Endothelial cell of umbilical vein (primary cell): Measurements from ENCODE around the gene SPRR3. TPM values are rescaled to one million over a fixed set of nuclear protein-coding genes. Genes with fewer than 3 reads are reported as not detected.

Experiments used
- BruUV-seq: library from RNA; stranded (reverse); fragments of 400-500 nt; replicated peaks from 2 replicates; lab custom pipeline; 2021; lab: Mats Ljungman, UMichigan
- CTCF ChIA-PET: fragments of 300-600, 350-600 bp; sonication (Branson Sonifier 250); formaldehyde crosslinking; loops from one replicate; lab custom pipeline; 2021; ENCODE audit warnings: antibody characterized with exemption, inconsistent platforms; lab: Charles Lee
- POLR2A ChIA-PET: fragments of 300-600, 350-600 bp; sonication (Branson Sonifier 250); formaldehyde crosslinking; loops from one replicate; lab custom pipeline; 2021; ENCODE audit warnings: antibody characterized with exemption, inconsistent platforms; lab: Charles Lee
- DNase-seq: peaks from one replicate; pipeline ENCODE4 v3.0.0-alpha.2; 2011; ENCODE audit warnings: low read depth, low spot score
- FAIRE-seq: peaks from 2 replicates; lab custom pipeline; 2011; peaks lifted over from hg19 to GRCh38; lab: Jason Lieb, UNC
- H2AFZ ChIP-seq: 2 replicates; pipeline ENCODE4 v1.6.0; 2012; ENCODE audit warnings: low read depth, low read length, control low read depth, inconsistent platforms
- H3K27ac ChIP-seq: 2 replicates; pipeline ENCODE4 v1.5.1; 2011; ENCODE audit warnings: low read depth, mild to moderate bottlenecking, control low read depth, low read length, moderate library complexity; ENCODE audit not compliant: insufficient read depth
- H3K27me3 ChIP-seq, 2 experiments: 2 replicates each; pipeline versions ENCODE4 v1.6.0 to v1.6.1; 2011; ENCODE audit warnings: low read length in 2 of 2, mixed read lengths in 1 of 2; ENCODE audit not compliant: control insufficient read depth in 2 of 2, insufficient read depth in 2 of 2
- H3K36me3 ChIP-seq, 2 experiments: 2 replicates in 1 of 2; 3 replicates in 1 of 2; pipeline ENCODE4 v1.5.1; 2011; ENCODE audit warnings: low read length in 2 of 2, mild to moderate bottlenecking in 1 of 2, moderate library complexity in 1 of 2; ENCODE audit not compliant: control insufficient read depth in 2 of 2, insufficient read depth in 2 of 2; ENCODE audit errors: extremely low read depth in 1 of 2
- H3K4me1 ChIP-seq: 3 replicates; pipeline ENCODE4 v1.5.1; 2011; ENCODE audit warnings: mild to moderate bottlenecking, low read length; ENCODE audit not compliant: control insufficient read depth, insufficient read depth; ENCODE audit errors: extremely low read depth
- H3K4me2 ChIP-seq: 2 replicates; pipeline ENCODE4 v1.6.1; 2011; ENCODE audit warnings: low read length, control low read depth, mixed read lengths; ENCODE audit not compliant: insufficient read depth
- H3K4me3 ChIP-seq, 3 experiments: fragments of 200-600 bp in 1 of 3; sonication (generic), shearing (Covaris generic) in 1 of 3; replicated peaks in 1 of 3; 2 replicates each; pipeline ENCODE4 v1.5.1; 2011 to 2016; ENCODE audit warnings: control low read depth in 3 of 3, low read length in 3 of 3, mild to moderate bottlenecking in 2 of 3, inconsistent platforms in 1 of 3, low read depth in 1 of 3, moderate library complexity in 1 of 3; ENCODE audit not compliant: insufficient read depth in 1 of 3
- H3K79me2 ChIP-seq: 2 replicates; pipeline ENCODE4 v1.6.0; 2012; ENCODE audit warnings: low read length, inconsistent platforms; ENCODE audit not compliant: control insufficient read depth, insufficient read depth
- H3K9ac ChIP-seq: replicated peaks from 2 replicates; pipeline ENCODE3; 2011; ENCODE audit warnings: low read length, control low read depth; ENCODE audit not compliant: insufficient read depth; ENCODE audit errors: extremely low read depth
- H3K9me1 ChIP-seq: replicated peaks from 3 replicates; pipeline ENCODE4 v1.6.0; 2011; ENCODE audit warnings: mild to moderate bottlenecking, low read length; ENCODE audit not compliant: control insufficient read depth, insufficient read depth; ENCODE audit errors: extremely low read depth
- H3K9me3 ChIP-seq: replicated peaks from 2 replicates; pipeline ENCODE4 v1.5.1; 2012; ENCODE audit warnings: low read length, inconsistent platforms; ENCODE audit not compliant: control insufficient read depth, insufficient read depth
- H4K20me1 ChIP-seq: replicated peaks from 2 replicates; pipeline ENCODE3; 2011; ENCODE audit warnings: mild to moderate bottlenecking, low read length; ENCODE audit not compliant: control insufficient read depth, insufficient read depth; ENCODE audit errors: extremely low read depth
- CTCF ChIP-seq, 2 donors: IDR thresholded peaks; 1 replicate in 1 of 2; 2 replicates in 1 of 2; pipeline ENCODE4 v1.5.1; 2011; ENCODE audit warnings: low read length in 2 of 2, mild to moderate bottlenecking in 2 of 2, moderate library complexity in 2 of 2, control low read depth in 1 of 2, inconsistent platforms in 1 of 2, low read depth in 1 of 2; ENCODE audit not compliant: insufficient read depth in 1 of 2; ENCODE audit errors: extremely low read depth in 1 of 2
- EZH2 ChIP-seq: IDR thresholded peaks from 2 replicates; pipeline ENCODE4 v1.6.1; 2012; ENCODE audit warnings: borderline replicate concordance, low read depth, mild to moderate bottlenecking, moderate library complexity, low read length, inconsistent platforms; ENCODE audit not compliant: severe bottlenecking
- FOS ChIP-seq: IDR thresholded peaks from 2 replicates; pipeline ENCODE4 v1.6.1; 2011; ENCODE audit warnings: mild to moderate bottlenecking, low read length, moderate library complexity, borderline replicate concordance; ENCODE audit not compliant: insufficient read depth
- GATA2 ChIP-seq: IDR thresholded peaks from 2 replicates; pipeline ENCODE4 v1.7.0; 2011; ENCODE audit warnings: low read depth, mild to moderate bottlenecking, moderate library complexity, mixed read lengths, low read length; ENCODE audit not compliant: insufficient read length, insufficient read depth
- JUN ChIP-seq: IDR thresholded peaks from 2 replicates; pipeline ENCODE4 v1.6.1; 2011; ENCODE audit warnings: borderline replicate concordance, low read depth; ENCODE audit not compliant: insufficient read length, insufficient read depth
- MYC ChIP-seq: IDR thresholded peaks from one replicate; pipeline ENCODE4 v1.6.1; 2011; ENCODE audit warnings: mild to moderate bottlenecking, low read depth, low read length
- POLR2AphosphoS5 ChIP-seq: IDR thresholded peaks from 2 replicates; pipeline ENCODE4 v1.6.1; 2012; ENCODE audit warnings: low read depth, mild to moderate bottlenecking, control low read depth, low read length, moderate library complexity; ENCODE audit not compliant: insufficient read depth
- dilution Hi-C: fragments of 300-500 bp; cut with MboI; formaldehyde crosslinking; loops from one replicate; pipeline ENCODE4 v1.15.0; 2019; ENCODE audit warnings: low sequenced_read_pairs; ENCODE audit not compliant: extremely low pct_ligation_motif_present
- intact Hi-C: fragments of 100-400 bp; cut with micrococcal nuclease; formaldehyde crosslinking; loops from one replicate; pipeline ENCODE4 v1.10.0; 2022
- polyA plus RNA-seq, 4 experiments: library from polyadenylated mRNA; depleted of rRNA in 3 of 4; stranded (reverse) in 3 of 4; unstranded in 1 of 4; fragments of >200 nt; gene quantifications; 2 replicates each; pipeline versions ENCODE4 v1.2.1 to v1.2.3, GENCODE V29; 2011 to 2012; ENCODE audit warnings: missing spikeins in 1 of 4
- total RNA-seq: library from RNA; stranded (reverse); gene quantifications from 2 replicates; pipeline ENCODE4 v1.2.3, GENCODE V29; 2021
- TF ChIP-seq, protein P1 (sequence below): IDR thresholded peaks from 2 replicates; pipeline ENCODE4 v1.6.1; 2011; ENCODE audit not compliant: insufficient read depth, insufficient read length

The SPRR3 gene
- total and polyA plus RNA-seq, 2 donors (not counting 3 experiments of a cell fraction or from before 2014, with no cell fraction given): not detected

GRCh38 chr1:152967201-152967600 is 34.3 kb upstream of the SPRR3 start:
- FAIRE-seq (no peak), DNase-seq (no peak)
- H3K4me3 ChIP-seq: no peak overlapping the region
- no peaks in the 10 kb centered on the region for H3K9me1 ChIP-seq
- H3K27ac ChIP-seq: no peak overlapping the region
- TF ChIP-seq EZH2 (no peak), MYC (no peak), GATA2 (no peak), JUN (no peak)
- H3K36me3 ChIP-seq: no peaks in the 10 kb centered on the region
- H3K9me3 ChIP-seq: no peaks in the 10 kb centered on the region
- intact Hi-C loops (no loop called here), dilution Hi-C loops (no loop called here)
- POLR2A ChIA-PET: no interaction called here
- H3K9ac ChIP-seq: no peak overlapping the region
- H2AFZ ChIP-seq: no peak overlapping the region
- no TSS peak for BruUV-seq
- H3K4me1 ChIP-seq: no peaks in the 10 kb centered on the region
- H3K27me3 ChIP-seq: no peaks in the 10 kb centered on the region
- no peaks in the 10 kb centered on the region for H4K20me1 ChIP-seq
- CTCF ChIA-PET: no interaction called here
- no peaks in the 10 kb centered on the region for H3K79me2 ChIP-seq
- H3K4me2 ChIP-seq: no peak overlapping the region

DNA sequence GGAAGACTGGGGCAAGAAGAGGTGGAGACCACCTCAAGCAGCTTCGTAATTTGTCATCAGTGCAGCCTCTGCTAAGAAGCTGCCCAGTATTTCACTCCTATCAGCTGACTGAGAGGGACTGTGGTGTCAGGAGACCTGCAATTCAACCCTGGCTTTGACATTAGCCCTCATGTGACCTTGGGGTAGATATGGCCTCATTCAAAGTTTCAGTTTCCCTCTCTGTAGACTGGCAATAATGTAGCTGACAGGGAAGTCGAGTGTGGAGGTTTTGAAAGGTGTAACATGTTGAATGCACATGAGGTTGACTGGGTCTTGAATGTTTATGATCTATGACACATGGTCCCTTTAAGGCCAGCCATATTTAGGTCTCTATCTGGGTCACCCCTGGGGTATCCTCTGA is 33.3 kb upstream of the SPRR3 start:
- BruUV-seq: no TSS peak
- Histone ChIP-seq H3K4me3 (no peak overlapping the region), H3K36me3 (no peaks in the 10 kb centered on the region), H3K9me1 (no peaks in the 10 kb centered on the region), H3K27me3 (no peaks in the 10 kb centered on the region), H3K9ac (no peak overlapping the region), H3K4me2 (no peak overlapping the region), H3K79me2 (no peaks in the 10 kb centered on the region), H3K4me1 (no peaks in the 10 kb centered on the region), H3K9me3 (no peaks in the 10 kb centered on the region), H3K27ac (no peak overlapping the region), H2AFZ (no peak overlapping the region), H4K20me1 (no peaks in the 10 kb centered on the region)
- dilution Hi-C loops: no loop called here
- FAIRE-seq (no peak), DNase-seq (no peak)
- ChIA-PET POLR2A (no interaction called here), CTCF (no interaction called here)
- intact Hi-C loops: no loop called here
- TF ChIP-seq POLR2AphosphoS5 (no peak), GATA2 (no peak), CTCF (IDR thresholded peaks at IDR 0.05; ENCODE audit: extremely low read depth in 1 of 2, insufficient read depth in 1 of 2, low read depth in 1 of 2, low read length in 2 of 2) (no peak), JUN (no peak), FOS (no peak)
- TF ChIP-seq, protein P1, sequence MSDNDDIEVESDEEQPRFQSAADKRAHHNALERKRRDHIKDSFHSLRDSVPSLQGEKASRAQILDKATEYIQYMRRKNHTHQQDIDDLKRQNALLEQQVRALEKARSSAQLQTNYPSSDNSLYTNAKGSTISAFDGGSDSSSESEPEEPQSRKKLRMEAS: no peak
